ENCODE data around the gene THBD.

The THBD gene

DNA sequence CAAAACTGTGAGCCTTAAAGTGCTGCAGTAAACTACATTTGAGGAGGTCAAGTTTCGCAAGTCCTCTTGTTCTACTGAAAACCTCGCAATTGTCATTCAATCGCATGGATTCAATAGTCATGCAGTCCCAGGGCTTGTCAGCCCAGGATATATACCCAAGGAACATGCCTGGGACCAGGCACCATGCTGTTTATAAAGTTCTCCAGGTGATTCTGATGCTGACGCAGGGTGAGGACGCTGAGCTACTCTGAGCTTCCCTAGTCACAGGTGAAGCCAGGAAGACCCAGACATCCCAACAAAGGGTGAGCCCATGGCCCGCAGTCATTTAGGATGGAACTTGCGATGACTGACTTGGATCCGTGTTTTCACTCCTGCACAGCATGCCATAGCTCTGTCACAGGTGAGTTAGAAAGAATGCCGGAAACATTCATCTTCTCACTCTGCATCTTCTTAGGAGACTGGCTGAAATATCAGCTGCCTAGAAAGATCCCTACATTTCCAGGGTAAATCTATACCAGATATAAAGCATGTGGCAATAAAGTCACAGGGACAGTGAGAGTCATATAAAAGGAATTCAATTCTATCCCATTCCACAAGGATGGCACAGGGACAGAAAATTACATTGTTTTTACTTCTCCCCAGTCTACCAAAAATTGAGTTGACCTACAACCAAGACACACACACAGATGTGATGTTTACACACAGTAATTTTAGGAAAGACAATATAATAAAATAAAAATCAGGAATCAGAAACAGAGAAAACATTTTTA lies 41.4 kb downstream of the THBD start:
- no peak for DNase-seq

DNA sequence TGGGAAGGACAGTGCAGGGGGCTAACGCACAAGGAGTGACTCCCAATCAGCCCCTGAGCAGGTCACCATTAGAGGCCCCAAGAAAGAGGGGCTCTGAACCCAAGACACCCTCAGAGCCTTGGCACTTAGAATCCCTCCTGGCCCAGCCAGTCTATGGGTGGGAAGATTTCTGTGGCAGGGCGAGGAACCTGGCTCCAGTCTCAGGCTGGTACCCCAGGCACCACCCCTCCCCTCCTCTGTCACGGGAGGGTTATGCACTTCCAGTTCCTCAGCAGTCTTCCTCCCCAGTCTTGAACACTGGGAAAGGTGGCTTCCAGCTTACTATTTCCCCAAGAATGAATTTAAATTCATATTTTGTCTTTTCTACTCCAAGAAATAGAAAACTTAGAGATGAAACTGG lies 42.0 kb downstream of the THBD start:
- DNase-seq = no peak

GRCh38 chr20:23005776-23006175 lies 43.7 kb downstream of the THBD start:
- no peak for DNase-seq

GRCh38 chr20:23003881-23004460 lies 45.5 kb downstream of the THBD start:
- no peak for DNase-seq

DNA sequence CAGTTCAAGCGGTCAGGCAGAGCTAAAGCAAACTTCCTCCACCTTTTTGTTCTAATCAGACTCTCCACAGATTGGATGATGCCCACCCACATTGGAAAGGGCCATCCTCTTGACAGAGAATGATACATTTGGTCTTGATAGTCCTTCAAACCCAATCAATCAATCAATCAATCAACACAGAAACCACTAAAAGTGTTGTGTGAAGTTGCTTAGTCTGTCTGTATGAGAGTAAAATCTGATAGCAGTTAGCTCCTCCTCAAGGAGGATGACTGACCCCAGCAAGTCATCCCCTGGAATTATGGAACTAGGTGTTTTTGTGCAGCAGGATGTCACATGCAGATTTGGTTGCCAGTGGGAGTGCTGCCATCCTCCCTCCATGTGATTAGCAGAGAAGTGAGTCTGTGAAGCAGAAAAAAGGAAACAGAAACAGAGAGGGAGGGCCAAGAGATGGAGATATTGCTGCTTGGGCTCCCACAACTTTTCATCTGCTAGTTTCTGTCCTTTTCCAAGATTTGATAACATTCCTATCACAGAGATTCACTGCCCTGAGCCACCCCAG lies 46.3 kb downstream of the THBD start:
- DNase-seq = no peak

GRCh38 chr20:23002276-23002675 lies 47.2 kb downstream of the THBD start:
- DNase-seq = no peak

DNA sequence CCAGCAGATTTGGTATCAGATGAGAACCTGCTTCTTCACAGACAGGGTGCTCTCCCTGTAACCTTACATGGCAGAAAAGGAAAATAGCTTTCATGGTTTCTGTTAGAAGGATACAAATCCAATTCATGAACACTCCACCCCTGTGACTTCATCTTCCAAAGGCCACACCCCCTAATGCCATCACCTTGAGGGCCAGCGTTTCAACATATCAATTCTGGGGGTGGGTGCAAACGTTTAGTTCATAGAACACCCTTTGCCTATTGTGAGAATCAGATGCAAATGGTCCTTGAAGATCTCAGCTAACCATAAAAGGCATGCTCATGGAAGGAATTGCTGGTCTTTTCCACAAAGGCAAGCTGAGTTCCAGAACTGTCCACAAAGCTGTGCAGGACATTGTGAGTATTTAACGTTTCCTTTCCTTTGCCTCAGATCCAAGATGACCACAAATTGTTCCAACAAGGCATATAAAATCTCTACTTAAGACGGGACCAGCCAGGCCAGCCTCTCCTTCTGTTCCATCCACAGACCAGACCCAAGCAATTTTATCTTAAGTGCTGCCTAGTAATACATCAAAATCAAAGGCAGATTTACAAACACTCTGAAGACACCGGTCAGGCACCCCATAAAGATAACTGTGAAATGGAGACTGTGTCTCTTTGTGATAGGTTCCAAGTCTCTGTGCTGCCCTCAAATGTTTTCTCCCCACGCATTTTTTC lies 49.1 kb downstream of the THBD start:
- DNase-seq = no peak

GRCh38 chr20:22999756-23000155 lies 49.7 kb downstream of the THBD start:
- DNase-seq = no peak

DNA sequence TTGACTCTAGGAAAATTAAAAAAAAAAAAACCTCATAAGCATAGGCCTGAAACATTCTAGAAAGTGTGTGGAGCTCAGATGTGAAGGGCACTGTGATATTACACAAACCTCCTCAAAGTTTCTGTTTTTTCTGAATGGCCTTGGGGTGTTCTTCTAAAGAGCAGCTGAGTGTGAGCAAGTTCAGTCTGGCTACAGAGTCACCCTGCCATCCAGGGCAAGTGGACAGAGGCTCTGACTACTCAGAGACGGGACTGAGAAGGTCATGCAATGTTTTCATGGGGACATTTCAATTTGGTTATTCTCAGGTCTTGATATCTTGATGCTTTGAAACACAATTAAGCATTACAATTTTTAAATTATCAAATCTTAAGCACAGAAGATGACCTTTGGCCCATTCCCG lies 51.0 kb downstream of the THBD start:
- no peak for DNase-seq

DNA sequence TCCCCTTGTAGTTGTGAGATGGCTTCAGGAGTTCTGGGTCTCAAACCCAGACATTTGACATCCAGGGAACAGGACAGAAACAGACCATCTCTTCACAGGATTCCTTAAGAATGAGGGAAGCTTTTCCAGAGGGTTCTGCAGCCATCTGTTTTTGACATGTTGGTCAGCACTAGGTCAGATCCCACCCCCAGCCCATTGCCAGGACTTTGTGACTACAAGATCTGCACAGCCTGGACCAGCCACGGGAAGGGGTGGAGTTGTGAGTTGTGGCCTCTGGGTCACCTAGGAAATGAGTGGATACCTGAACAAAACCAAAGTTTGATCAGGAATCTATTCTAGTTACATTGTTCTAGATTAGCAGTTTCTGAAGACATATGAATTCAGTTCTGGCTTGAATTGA lies 53.5 kb downstream of the THBD start:
- no peak for DNase-seq
